Omental fat pad (tissue), 4 donors: ENCODE results near the gene ANLN. TPM values are rescaled to one million over a fixed set of nuclear protein-coding genes. Genes with fewer than 3 reads are reported as not detected.

ENCODE experiments used
- ATAC-seq: fragments of 150-250 bp; one replicate; pipeline ENCODE4 v1.9.1; 2016; ENCODE audit warnings: mild to moderate bottlenecking, moderate library complexity; ENCODE audit not compliant: low FRiP score
- DNase-seq: peaks from one replicate; pipeline ENCODE4 v3.0.0-alpha.2; 2019; ENCODE audit warnings: low spot score
- CTCF ChIP-seq, 3 donors: fragments of 450-650 bp; IDR thresholded peaks; one replicate each; pipeline ENCODE4 v1.5.1; 2016 to 2017; ENCODE audit warnings: antibody characterized with exemption in 3 of 3, mild to moderate bottlenecking in 3 of 3, moderate library complexity in 2 of 3
- total RNA-seq, 4 donors: library from RNA; depleted of rRNA; stranded (reverse); fragments of >200 nt; gene quantifications; one replicate each; pipeline ENCODE4 v1.1.0, GENCODE V29; 2016

Gene ANLN
- total RNA-seq, 4 donors from 2014 or later = 2.7 to 10.2 (median 6.4) TPM

- no peak for DNase-seq
- no peak for TF ChIP-seq CTCF (IDR thresholded peaks at IDR 0.05)
- no peak for ATAC-seq
Measured at GRCh38 chr7:36449685-36450084, 60.0 kb downstream of the ANLN start.

- DNase-seq (no peak), ATAC-seq (no peak)
- no peak for TF ChIP-seq CTCF (IDR thresholded peaks at IDR 0.05)
Measured at GRCh38 chr7:36453769-36454168, 64.1 kb downstream of the ANLN start.

GRCh38 chr7:36455646-36456045 lies 66.0 kb downstream of the ANLN start:
- TF ChIP-seq CTCF (IDR thresholded peaks at IDR 0.05) = no peak
- ATAC-seq (no peak), DNase-seq (no peak)

- no peak for TF ChIP-seq CTCF (IDR thresholded peaks at IDR 0.05)
- DNase-seq (no peak), ATAC-seq (no peak)
Measured at GRCh38 chr7:36456138-36456537, 66.5 kb downstream of the ANLN start.

- ATAC-seq = no peak
Measured at GRCh38 chr7:36456548-36456947, 66.9 kb downstream of the ANLN start.

GRCh38 chr7:36459236-36459960 lies 69.7 kb downstream of the ANLN start:
- ATAC-seq (no peak), DNase-seq (no peak)
- no peak for TF ChIP-seq CTCF (IDR thresholded peaks at IDR 0.05)

More at GRCh38 chr7:36456548-36456947, 66.9 kb downstream of the ANLN start:
- TF ChIP-seq CTCF (IDR thresholded peaks at IDR 0.05) = no peak
- no peak for DNase-seq

- ATAC-seq = no peak
- no peak for TF ChIP-seq CTCF (IDR thresholded peaks at IDR 0.05)
- no peak for DNase-seq
Measured at GRCh38 chr7:36460811-36461429, 71.3 kb downstream of the ANLN start.
